Measurements from ENCODE around the gene VPS13C. TPM values are rescaled to one million over a fixed set of nuclear protein-coding genes. Genes with fewer than 3 reads are reported as not detected.

The VPS13C gene
- total RNA-seq, 2 experiments from 2014 or later = 69.7 to 73.2 TPM

GRCh38 chr15:61892140-61892539 is 168.1 kb downstream of the VPS13C start:
- Mint-ChIP-seq H3K27ac (no peak overlapping the region), H3K36me3 (ENCODE audit: low read depth) (peaks cover 92% of the 10 kb centered on the region), H3K4me3 (no peak overlapping the region), H3K9me3 (peaks cover 13% of the 10 kb centered on the region), H3K27me3 (no peaks in the 10 kb centered on the region), H3K4me1 (ENCODE audit: low read depth) (peaks cover 4% of the 10 kb centered on the region)
- ATAC-seq (ENCODE audit: poor library complexity) (no peak), DNase-seq (no peak)
- CTCF ChIA-PET = no interaction called here
- H3K4me1 ChIP-seq (ENCODE audit: insufficient read depth, low read length) = no peaks in the 10 kb centered on the region
- intact Hi-C loops (cut with DNase I, micrococcal nuclease) = no loop called here
- peaks cover 11 to 15% of the 10 kb centered on the region in 2 experiments for H3K9me3 ChIP-seq (ENCODE audit: control insufficient read depth in 1 of 2, insufficient read depth in 1 of 2, low read length in 2 of 2)
- peaks cover 63% of the 10 kb centered on the region for H3K36me3 ChIP-seq (ENCODE audit: insufficient read depth, low read length)
- H3K27me3 ChIP-seq (ENCODE audit: control insufficient read depth in 1 of 2, insufficient read depth in 2 of 2, low read length in 2 of 2) = no peaks in the 10 kb centered on the region
- H3K4me3 ChIP-seq (ENCODE audit: low read length) = no peak overlapping the region
- no peak overlapping the region for H3K27ac ChIP-seq (ENCODE audit: low read depth in 1 of 2, low read length in 2 of 2)
- POLR2A ChIA-PET = no interaction called here
- TF ChIP-seq CTCF (IDR thresholded peaks at IDR 0.05) = no peak

- Histone ChIP-seq H3K4me1 (ENCODE audit: insufficient read depth, low read length) (no peaks in the 10 kb centered on the region), H3K27me3 (ENCODE audit: control insufficient read depth in 1 of 2, insufficient read depth in 2 of 2, low read length in 2 of 2) (no peaks in the 10 kb centered on the region), H3K27ac (ENCODE audit: low read depth in 1 of 2, low read length in 2 of 2) (no peak overlapping the region), H3K36me3 (ENCODE audit: insufficient read depth, low read length) (peaks cover 59% of the 10 kb centered on the region), H3K9me3 (ENCODE audit: control insufficient read depth in 1 of 2, insufficient read depth in 1 of 2, low read length in 2 of 2) (peaks cover 5 to 15% of the 10 kb centered on the region in 2 experiments), H3K4me3 (ENCODE audit: low read length) (no peak overlapping the region)
- ChIA-PET CTCF (no interaction called here), POLR2A (no interaction called here)
- intact Hi-C loops (cut with DNase I, micrococcal nuclease) = no loop called here
- TF ChIP-seq CTCF (IDR thresholded peaks at IDR 0.05) = no peak
- Mint-ChIP-seq H3K9me3 (peaks cover 7% of the 10 kb centered on the region), H3K4me1 (ENCODE audit: low read depth) (no peaks in the 10 kb centered on the region), H3K36me3 (ENCODE audit: low read depth) (peaks cover 96% of the 10 kb centered on the region), H3K4me3 (no peak overlapping the region), H3K27ac (no peak overlapping the region), H3K27me3 (no peaks in the 10 kb centered on the region)
- DNase-seq = no peak
- ATAC-seq (ENCODE audit: poor library complexity) = no peak
Observed at GRCh38 chr15:61890106-61890505, 170.1 kb downstream of the VPS13C start.

- intact Hi-C loops (cut with DNase I, micrococcal nuclease) = no loop called here
- peaks cover 6% of the 10 kb centered on the region for H3K9me3 Mint-ChIP-seq
- POLR2A ChIA-PET = no interaction called here
- Histone ChIP-seq H3K36me3 (ENCODE audit: insufficient read depth, low read length) (peaks cover 56% of the 10 kb centered on the region), H3K27me3 (ENCODE audit: control insufficient read depth in 1 of 2, insufficient read depth in 2 of 2, low read length in 2 of 2) (no peaks in the 10 kb centered on the region), H3K9me3 (ENCODE audit: control insufficient read depth in 1 of 2, insufficient read depth in 1 of 2, low read length in 2 of 2) (peaks cover 5 to 15% of the 10 kb centered on the region in 2 experiments), H3K4me3 (ENCODE audit: low read length) (no peak overlapping the region), H3K4me1 (ENCODE audit: insufficient read depth, low read length) (no peaks in the 10 kb centered on the region), H3K27ac (ENCODE audit: low read depth in 1 of 2, low read length in 2 of 2) (no peak overlapping the region)
- DNase-seq (no peak), ATAC-seq (ENCODE audit: poor library complexity) (no peak)
- H3K36me3 Mint-ChIP-seq (ENCODE audit: low read depth) = peaks cover 94% of the 10 kb centered on the region
- CTCF ChIA-PET = no interaction called here
- H3K27me3 Mint-ChIP-seq = no peaks in the 10 kb centered on the region
- no peak overlapping the region for H3K27ac Mint-ChIP-seq
- TF ChIP-seq CTCF (IDR thresholded peaks at IDR 0.05) = no peak
- H3K4me1 Mint-ChIP-seq (ENCODE audit: low read depth) = no peaks in the 10 kb centered on the region
- no peak overlapping the region for H3K4me3 Mint-ChIP-seq
Observed at GRCh38 chr15:61889706-61890105, 170.5 kb downstream of the VPS13C start.

Data from CD4-positive, alpha-beta T cell (primary cell).